Stimulated activated naive CD4-positive, alpha-beta T cell treated with Interleukin-2 at 50 U/mL for 16 hours (primary cell): ENCODE results near the gene IQSEC1.

Experiments
- DNase-seq: peaks from one replicate; lab custom pipeline; 2025; lab: John Stamatoyannopoulos, UW

Gene IQSEC1

DNA sequence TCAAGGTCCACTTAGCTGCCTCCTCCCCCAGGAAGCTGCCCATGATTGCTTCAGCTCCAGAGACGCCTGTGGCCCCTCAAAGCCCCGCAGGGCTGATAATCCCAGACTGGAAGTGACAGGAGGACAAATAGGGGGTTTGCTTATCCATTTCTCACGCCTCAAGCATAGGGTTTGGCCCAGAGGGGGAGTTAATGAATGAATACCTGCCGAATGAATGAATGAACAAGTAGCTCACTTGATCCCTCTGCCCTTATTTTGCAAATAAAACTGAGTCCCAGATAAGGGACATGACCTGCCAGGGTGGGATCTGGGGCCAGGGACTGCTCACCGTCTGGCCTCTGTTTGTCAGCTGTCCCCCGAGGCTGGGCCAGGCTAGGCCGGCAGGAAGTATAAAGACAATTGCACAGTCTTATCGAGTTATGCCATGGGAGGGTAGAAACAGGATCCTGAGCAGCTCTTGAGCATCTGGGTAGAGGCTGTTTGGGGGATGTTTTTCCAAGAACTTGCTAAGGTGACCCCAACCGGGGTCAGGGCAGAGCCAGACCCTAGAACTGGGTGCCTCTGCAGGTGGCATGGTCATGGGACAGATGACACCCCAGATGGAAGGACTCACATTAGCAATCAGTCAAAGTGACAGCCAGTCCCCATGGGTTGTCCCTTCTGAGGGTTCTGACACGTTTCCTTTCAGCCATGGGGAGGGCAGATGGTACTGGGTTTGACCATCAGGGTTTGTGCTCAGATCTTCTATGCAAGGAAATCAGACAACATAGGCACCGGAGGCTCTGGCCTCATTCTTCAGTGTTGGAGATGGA, 45.0 kb downstream of the IQSEC1 start:
- DNase-seq = no peak

DNA sequence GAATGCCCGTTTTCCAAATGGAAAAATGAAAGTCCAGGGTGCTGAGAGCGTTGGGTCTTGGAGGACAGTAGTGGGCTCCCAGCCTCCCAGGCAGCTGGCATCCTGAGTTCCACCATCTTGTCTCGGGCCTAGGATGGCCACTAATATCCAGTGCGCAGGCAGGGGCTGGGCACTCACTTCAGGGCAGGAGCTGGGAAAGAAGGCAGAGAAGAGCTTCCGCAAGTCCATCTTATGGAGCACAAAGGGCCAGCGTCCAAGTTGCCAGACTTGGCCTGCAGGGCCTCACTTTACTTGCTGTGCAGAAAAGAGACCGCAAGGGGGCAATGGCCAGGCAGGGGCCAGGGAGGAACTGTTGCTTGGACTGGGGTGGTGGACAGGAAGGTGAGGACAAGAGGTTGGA, 46.1 kb downstream of the IQSEC1 start:
- DNase-seq = no peak

DNA sequence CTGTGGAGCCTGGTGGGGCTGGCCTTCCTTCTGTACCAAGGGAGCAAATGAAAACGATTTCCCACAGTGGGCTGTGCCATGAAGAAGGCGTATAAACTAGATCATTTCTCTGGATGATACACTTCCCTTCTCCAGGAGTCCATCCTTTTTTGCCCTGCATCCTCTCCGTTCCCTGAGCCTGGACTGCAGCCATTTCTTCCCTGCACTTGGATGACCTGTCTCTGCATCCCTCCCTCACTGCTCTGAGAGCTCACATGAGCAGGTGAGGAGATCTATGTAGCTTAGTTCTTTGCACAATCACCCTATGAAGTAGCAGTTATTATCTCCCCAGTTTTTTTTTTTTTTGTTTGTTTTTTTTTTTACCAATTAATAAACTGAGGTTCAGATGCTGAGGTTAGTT, 46.7 kb downstream of the IQSEC1 start:
- no peak for DNase-seq

DNA sequence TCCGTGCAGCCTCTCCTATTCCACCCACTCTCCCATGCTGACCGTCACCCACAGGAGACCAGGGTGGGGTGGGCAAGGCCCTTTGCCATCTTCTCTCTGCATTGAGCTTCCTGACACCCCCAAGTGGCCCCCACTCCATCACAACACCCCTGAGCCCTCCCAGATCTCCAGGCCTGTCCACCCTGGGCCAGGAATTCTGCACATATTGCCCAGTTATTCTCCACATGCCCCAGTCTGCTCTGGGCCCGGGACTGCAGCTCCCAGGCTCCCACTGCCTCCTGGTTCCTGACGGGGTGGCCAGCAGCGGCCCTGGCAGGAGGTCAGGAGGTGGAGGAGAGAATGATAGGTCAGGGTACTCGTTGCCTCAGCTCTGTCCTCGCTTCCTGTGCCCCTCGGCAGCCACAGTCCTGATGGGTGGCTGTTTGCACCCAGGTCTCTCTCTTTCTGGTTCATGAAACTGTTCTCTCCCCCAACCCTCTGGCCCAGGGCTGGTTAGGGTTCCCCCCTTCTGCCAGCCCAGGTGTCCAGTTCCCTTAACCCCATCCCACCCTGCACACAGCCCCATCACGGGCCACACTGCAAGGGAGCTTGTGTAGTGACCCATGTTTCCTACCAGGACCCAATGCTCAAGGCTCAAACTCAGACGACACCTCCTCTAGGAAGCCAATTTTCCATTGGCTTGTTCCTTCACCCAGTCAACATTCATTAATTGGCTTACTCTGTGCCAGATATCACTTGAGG, 47.3 kb downstream of the IQSEC1 start:
- DNase-seq = no peak

DNA sequence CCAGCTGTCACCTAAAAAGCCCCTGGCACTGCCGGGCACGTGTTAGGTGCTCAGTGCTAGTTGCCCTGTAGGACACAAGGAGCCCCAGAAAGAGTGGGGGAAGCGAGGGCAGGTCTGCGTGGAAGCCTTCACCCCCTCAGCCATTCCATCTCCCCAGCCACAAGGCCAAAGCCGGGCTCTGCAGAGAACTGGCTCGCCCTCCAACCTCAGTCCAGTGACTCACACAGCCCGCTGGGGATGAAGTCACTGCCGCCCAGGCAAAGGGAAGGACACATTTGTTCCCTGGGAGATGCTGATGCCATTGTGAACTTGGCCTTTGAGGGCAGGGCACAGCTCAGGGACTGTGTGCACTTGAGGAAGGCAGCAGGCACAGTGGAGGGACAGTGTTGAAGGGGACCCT, 48.1 kb downstream of the IQSEC1 start:
- DNase-seq = no peak

DNA sequence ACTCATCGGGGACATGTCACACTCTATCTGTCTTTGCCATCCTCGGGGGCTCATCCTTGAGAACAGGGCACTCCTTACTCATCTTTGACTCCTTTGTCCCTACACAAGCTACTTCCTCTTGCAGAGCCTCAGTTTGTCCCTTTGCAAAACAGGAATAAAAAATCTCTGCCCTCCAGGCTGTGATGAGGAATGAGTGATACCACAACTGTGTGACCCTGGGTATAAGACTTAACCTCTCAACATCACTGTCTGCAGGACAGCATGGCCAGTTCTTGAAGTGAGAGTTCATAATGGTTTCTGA, 48.5 kb downstream of the IQSEC1 start:
- DNase-seq = no peak

DNA sequence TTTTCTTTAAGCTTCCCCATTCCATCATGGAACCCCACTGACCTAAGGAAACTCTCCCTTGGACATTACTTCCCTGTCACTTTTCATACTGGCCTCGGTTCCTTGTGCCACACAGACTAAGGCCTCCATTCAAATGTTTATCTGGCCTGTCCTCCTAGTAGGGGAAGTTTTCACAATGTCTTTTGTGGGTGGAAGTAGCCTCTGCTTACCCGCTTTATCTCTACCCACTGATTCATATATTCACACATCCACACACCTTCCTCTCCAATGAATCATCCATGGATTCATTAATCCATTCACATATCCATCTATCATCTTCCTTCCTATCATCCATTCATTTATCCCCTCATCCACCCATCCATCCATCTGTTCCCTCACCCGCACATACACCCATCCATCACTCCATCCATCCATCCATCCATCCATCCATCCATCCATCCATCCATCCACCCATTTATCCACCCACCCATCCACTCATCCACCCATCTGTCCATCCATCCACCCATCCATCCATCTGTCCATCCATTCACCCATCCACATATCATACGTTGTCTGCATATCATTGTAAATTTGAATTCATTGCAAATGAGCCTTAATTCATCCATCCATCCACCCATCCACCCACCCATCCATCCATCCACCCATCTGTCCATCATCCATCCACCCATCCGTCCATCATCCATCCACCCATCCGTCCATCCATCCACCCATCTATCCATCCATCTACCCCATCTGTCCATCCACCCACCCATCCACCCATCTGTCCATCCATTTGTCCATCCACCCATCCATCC, 49.1 kb downstream of the IQSEC1 start:
- DNase-seq = no peak

DNA sequence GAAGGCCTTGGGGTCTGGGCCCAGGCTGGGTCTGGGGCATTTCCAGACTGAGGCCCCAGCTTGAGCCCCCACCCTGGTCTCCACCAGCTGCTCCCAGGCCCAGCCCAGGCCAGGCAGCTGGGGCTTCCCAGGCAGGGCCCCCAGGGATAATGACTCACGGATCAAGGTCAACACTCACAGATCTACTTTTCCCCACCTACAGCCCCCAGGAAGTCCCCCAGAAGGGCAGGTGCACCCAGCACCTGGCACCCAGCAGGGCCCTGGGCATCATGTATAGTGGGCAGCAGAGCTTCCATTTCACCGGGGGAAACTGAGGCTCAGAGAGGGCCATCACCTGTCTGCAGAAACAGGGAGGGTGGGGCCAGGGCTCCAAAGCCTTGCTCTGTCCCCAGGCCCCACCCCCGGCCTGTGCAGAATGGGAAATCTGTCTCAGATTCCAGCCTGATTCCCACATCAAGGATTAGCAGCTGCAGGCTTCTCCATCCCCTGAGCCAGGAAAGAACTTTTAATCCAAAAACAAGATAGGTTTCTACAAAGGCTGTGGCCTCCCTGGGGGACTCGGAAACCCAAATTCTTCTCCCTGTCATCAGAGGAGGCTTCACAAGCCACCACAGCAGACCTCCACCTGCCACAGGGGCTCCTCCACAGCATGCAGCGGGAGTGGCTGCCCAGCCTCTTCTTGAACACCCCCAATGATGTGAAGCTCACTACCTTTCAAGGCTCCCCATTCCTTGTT, 49.8 kb downstream of the IQSEC1 start:
- DNase-seq = no peak

DNA sequence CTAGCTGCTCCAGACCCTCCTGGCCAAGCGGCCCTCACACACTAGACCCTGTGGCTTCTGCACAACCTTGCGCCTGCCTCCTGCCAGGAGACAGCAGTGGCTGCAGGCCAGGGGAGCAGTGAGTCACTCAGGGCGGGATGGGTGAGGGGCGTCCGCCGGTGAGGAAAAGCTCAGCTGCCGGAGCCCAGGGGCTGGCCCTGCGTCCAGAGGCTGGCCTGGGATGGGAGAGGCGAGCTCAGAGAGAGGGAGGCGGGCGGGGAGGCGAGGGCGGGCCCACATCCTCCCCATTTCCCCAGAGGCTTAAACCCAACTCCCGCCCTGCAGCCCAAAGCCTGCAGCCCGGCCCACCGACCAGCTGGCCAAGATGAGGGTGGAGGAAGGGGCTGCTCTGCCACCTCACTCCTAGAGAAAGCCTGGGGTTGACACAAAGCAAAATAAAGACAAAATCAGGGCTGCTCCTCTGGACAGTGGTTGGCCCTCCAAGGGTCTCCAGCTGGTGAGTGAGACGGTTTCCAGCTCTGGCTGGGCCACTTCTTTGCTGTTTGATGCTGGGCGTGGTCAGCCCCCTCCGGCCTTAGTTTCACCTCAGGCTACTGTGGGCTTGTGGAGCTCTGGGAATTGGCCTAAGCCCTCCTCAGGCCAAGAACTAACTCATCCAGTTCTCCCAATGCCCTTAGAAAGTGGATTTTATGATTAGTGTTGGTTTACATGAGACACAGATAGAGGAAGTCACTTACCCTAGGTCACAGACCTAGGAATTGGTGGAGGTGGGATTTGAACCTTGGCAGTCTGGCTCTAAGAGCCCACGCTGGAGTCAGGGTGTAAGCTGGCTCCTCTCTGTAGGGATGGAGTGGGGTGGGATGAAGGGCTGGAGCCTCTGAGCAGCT, 50.6 kb downstream of the IQSEC1 start:
- no peak for DNase-seq

DNA sequence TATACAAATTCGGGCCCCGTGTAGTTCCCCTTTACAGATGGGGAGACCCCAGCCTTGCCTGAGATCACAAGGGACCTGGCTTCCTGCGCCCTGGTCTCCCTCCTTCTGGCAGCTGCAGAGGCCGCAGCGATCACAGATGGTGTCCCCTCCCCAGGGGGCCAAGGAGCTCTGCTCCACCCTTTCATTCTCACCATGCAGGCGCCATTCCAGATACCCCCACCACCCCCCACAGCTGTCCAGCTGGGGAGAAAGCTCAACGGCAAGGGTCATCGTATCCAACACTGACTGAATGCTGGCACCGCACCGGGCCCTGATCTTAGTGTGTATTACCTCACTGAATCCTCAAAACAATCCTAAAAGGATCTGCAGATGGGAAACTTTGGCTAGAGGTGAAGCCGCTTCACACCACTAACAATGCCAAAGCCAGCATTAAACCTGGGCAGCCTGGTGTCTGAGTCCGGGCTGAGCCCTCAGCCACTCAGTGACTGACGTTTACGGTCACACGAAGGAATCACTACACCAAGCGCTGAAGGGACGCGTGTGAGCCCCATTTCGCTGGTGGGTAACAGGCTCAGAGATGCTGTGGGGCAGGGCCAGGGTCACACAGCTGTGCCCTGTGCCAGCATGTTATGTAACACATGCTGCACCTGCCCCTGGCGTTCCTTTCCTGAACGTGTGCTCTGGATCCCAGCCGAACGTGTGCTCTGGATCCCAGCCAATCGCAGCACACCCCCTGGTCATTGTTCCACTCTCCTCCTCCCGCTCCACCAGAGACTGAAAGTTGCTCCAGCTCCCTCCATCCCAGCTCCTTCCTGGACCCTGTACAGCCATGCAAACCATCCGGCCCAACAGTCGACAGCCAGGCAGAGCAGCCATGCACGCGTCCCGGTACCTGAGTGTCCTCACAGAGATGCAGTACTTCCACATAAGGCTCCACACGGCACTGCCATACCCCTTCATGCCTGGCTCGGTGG, 51.8 kb downstream of the IQSEC1 start:
- DNase-seq = no peak

DNA sequence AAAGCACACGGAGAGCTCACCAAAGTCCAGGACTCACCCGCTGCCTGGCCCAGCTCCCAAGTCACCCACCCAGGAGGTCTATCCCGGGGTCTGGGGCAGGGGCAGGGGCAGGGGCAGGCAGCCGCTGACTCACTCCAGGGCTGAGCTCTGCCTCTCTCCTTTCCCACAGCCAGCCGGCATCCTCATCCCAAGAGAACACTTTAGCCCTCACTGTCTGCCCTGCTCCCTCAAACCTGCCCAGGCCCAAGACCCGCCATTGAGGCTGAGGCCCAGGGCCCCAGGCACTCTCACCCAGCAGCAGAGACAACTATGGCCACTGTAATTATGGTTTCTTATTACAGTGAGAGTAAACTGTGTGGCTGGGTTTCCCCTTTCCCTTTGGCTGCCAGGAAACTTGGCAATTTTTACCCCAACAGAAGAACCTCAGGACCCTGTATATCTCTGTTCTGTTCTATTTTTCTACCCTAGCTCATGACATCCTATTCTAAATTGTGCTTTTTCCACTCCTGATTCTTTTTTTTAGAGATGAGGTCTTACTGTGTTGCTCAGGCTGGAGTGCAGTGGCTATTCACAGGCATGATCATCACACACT, 53.0 kb downstream of the IQSEC1 start:
- DNase-seq = no peak

DNA sequence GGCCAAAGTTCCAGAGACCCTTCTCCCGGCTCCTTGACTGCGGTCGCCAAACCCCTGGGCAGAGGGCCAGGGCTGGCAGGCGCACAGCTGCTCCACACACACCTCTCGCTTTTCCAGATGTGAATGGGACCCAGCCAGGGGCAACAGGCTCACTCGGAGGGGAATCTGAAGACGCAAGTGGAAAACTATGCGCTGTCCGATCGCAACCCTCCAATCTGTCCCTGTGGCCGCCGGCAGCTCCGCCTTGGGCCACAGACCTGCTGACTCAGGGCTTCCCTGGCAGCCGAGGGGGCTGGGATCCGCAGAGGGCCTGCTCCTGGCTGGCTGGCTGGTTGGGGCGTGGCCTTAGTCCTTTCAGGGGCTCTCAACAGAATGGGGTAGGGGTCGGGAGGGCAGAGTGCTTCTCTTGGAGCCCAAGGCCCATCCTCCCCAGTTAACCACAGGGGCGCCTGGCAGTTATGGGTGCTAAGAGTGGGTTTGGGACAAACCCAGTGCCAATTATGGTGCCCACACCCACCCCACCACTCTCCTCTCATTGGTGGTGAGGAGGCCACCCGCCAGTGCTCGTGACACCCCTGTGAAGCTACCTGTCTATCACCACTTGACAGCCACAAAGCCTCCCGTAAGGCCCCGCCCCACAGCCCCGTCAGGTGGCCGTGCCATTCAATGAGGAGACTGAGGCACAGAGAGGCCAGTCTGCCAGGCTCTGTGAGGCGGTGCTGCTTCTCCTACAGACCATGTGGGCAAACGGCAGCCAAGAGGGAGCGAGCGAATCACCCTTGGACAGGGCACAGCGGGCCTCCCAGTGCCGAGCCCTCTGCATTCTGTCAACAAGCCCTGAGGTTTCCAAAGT, 53.8 kb downstream of the IQSEC1 start:
- DNase-seq = no peak

DNA sequence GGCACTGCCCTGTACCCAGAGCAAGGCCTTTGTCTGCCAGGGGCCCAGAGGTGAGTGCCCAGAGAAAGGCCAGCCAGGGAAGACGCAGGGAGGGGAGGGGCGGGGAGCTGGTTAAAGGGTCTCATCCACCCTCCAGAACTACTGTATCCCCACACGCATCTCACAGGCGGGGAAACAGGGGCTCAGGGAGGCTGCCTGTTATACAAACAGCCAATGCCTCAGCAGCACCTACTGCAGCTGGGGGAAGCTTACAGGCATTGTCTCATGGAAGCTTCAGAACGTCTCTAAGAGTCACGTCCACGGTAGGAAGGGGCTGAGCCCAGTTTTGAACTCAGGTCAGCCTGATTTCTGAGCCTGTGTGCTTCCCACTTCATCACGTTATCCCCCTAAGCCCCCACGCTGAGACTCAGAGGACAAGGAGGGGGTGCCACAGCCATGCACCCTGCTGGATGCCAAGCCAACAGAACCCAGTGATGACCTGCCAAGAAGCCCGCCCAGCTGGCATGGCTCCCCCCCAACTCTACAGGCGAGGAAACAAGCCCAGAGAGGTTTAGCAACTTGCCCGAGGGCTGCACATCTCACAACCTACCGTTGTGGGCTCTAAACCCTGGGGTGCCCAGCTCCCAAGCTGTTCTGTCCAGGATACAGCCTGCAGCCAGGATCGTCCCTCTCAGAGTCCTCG, 54.5 kb downstream of the IQSEC1 start:
- no peak for DNase-seq

DNA sequence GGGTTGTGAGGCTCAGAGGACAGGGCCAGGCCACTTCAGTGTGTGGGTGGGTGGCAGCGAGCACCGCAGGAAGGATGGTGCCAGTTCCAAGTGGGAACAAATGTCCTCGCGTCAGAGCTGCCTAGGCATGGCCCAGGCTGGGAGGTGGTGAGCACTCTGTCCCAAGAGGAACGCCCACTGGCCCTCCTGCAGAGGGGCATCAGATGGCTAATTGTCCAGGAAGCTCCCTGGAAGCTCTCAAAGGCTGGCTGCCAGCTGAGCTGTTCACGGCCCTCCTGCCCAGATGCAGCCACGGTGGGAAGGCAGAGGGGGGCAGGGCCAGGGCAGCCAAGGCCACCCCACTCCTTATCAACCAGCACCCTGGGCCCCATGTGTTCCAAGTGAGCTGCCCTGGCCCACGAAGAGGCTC, 55.2 kb downstream of the IQSEC1 start:
- no peak for DNase-seq

DNA sequence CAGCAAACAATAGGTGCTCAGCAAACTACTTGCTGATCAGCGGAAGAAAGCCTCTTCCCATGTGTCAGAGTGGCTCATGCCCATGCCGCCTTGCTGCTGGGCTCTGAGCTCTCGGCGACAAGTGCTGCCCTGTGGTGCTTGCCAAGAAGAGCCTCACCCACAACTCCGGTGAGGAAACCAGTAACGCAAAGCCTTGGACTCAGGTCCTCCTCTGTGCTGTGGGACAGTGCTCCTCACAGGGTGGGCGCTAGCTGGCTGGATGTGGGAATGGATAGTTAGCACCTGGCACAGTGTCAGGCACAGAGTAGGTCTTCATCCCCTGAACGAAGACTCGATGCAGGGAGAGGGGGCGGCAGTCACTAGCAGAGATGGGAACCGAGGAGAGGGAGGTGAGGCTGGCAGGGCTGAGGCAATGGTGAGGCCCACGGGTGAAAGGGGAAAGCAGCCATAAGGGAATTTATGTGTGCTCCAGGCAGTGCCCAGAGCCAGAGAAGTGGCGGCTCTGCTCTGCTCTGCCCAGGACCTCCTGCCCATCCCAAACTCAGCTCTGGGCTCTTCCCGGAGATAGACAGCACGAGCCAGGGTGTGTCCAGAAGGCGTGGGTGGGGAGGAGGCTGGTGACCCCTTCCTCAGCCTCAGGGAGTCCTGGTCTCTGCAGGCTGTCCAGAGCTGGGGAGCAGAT, 55.7 kb downstream of the IQSEC1 start:
- no peak for DNase-seq

DNA sequence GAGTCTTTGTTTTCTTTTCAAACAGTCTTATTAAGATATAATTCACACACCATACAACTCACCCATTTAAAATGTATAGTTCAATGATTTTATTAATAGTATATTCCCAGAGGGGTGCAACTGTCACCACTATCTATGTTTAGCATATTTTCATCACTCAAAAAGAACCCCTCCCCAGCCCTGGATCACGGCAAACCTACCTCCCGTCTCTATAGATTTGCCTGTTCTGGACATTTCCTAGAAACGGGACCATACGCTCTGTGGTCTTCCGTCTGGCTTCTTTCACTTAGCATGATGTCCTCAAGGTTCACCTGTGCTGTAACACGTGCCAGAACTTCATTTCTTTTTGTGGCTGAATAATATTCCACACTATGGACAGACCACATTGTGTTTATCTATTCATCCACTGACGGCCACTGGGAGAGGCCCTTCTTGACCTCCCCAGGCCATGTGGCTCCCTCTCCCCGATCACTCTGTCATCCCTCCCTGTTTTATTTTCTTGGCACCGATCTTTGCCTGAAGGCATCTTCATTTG, 56.4 kb downstream of the IQSEC1 start:
- DNase-seq = no peak

DNA sequence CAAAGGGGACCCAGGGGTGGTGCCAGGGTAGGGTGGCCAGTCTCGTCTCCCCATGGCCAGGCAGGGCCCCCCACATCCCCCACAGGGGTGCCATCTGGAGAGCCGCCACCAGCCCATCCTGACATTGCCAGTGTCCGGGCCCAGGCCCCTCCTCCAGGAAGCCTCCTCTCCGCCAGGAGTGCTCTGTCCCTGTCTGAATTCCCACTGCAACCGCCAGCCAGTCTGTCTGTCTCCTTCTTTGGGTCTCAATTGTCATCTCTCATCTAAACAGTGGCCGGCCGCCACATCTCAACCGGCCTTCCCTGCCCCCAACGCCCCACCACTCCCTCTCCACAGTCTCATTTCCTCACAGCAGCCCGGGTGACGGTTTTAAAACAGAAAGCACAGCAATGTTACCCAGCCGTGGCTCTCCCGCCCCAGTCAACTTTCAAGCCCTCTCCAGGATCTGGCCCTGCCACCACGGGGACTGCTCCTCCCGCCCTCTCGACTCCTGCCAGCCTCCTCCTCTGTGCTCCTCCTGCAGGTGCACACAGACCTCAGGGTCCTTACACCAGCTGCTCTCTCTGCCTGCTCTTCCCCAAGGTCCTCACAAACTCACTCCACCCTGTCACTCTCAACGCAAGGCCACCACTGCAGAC, 57.0 kb downstream of the IQSEC1 start:
- DNase-seq = peak; percentile 29
